GM23338 (cell line): ENCODE results near the gene ROPN1L. TPM values are rescaled to one million over a fixed set of nuclear protein-coding genes. Genes with fewer than 3 reads are reported as not detected.

Experiments used
- ATAC-seq: fragments of 200-7000 bp; cut with Tn5 transposase; 3 replicates; pipeline ENCODE4 v1.9.1; 2020
- DNase-seq: peaks from one replicate; pipeline ENCODE4 v3.0.0-alpha.2; 2015; ENCODE audit warnings: low spot score
- H2AFZ ChIP-seq: fragments of 200-600 bp; sonication (generic); 2 replicates; pipeline ENCODE4 v1.8.0; 2016; ENCODE audit warnings: antibody characterized with exemption, mild to moderate bottlenecking, moderate library complexity
- H3F3A ChIP-seq: fragments of 200-600 bp; sonication (generic); replicated peaks from 2 replicates; pipeline ENCODE4 v1.8.0; 2017; ENCODE audit warnings: antibody characterized with exemption, mixed run types, low read depth
- H3K27ac ChIP-seq: fragments of 200-600 bp; sonication (generic); 2 replicates; pipeline ENCODE4 v1.6.1; 2016; ENCODE audit warnings: low read depth
- H3K27me3 ChIP-seq: fragments of 200-600 bp; sonication (generic); 2 replicates; pipeline ENCODE4 v1.8.0; 2016; ENCODE audit warnings: mild to moderate bottlenecking, mixed run types, moderate library complexity; ENCODE audit not compliant: insufficient read depth
- H3K36me3 ChIP-seq: fragments of 200-600 bp; sonication (generic); 2 replicates; pipeline ENCODE4 v1.8.0; 2016; ENCODE audit warnings: mild to moderate bottlenecking; ENCODE audit not compliant: insufficient read depth
- H3K4me1 ChIP-seq: fragments of 200-600 bp; sonication (generic); 2 replicates; pipeline ENCODE4 v1.8.0; 2016; ENCODE audit warnings: mild to moderate bottlenecking, moderate library complexity; ENCODE audit not compliant: insufficient read depth
- H3K4me2 ChIP-seq: fragments of 200-600 bp; sonication (generic); 2 replicates; pipeline ENCODE4 v1.7.1; 2017; ENCODE audit warnings: mixed run types
- H3K4me3 ChIP-seq: fragments of 200-600 bp; sonication (generic); 2 replicates; pipeline ENCODE4 v1.6.1; 2016; ENCODE audit warnings: mixed run types
- H3K79me2 ChIP-seq: fragments of 200-600 bp; sonication (generic); replicated peaks from 2 replicates; pipeline ENCODE4 v1.8.0; 2017; ENCODE audit warnings: mild to moderate bottlenecking; ENCODE audit not compliant: insufficient read depth
- H3K9me2 ChIP-seq: fragments of 200-600 bp; sonication (generic); 2 replicates; pipeline ENCODE4 v1.8.0; 2017; ENCODE audit not compliant: insufficient read depth
- H4K20me1 ChIP-seq: fragments of 200-600 bp; sonication (generic); replicated peaks from 2 replicates; pipeline ENCODE4 v1.8.0; 2017; ENCODE audit warnings: mild to moderate bottlenecking; ENCODE audit not compliant: insufficient read depth
- H3K27ac Mint-ChIP-seq: 2 replicates; pipeline ENCODE4 v1.8.0; 2020; ENCODE audit warnings: inconsistent platforms, mild to moderate bottlenecking, moderate library complexity, mixed read lengths
- H3K27me3 Mint-ChIP-seq: 3 replicates; pipeline ENCODE4 v1.8.0; 2022; ENCODE audit warnings: low read depth, mild to moderate bottlenecking, moderate library complexity, mixed read lengths, inconsistent platforms; ENCODE audit not compliant: insufficient read depth, poor library complexity
- H3K36me3 Mint-ChIP-seq: 3 replicates; pipeline ENCODE4 v1.8.0; 2021; ENCODE audit warnings: low read depth, mild to moderate bottlenecking, inconsistent platforms, moderate library complexity, mixed read lengths
- H3K4me1 Mint-ChIP-seq: 3 replicates; pipeline ENCODE4 v1.8.0; 2020; ENCODE audit warnings: mild to moderate bottlenecking, inconsistent platforms, mixed read lengths
- H3K4me3 Mint-ChIP-seq: 3 replicates; pipeline ENCODE4 v1.8.0; 2021; ENCODE audit warnings: moderate library complexity, mild to moderate bottlenecking, inconsistent platforms, mixed read lengths
- H3K9me3 Mint-ChIP-seq: 3 replicates; pipeline ENCODE4 v1.8.0; 2020; ENCODE audit warnings: moderate library complexity, mild to moderate bottlenecking, inconsistent platforms, mixed read lengths
- CREB1 ChIP-seq: fragments of 250-450 bp; sonication (Bioruptor Pico); IDR thresholded peaks from 2 replicates; pipeline ENCODE4 v1.5.0; 2020; ENCODE audit warnings: low read depth, mild to moderate bottlenecking, moderate library complexity
- EZH2 ChIP-seq: fragments of 200-600 bp; sonication (generic); IDR thresholded peaks from one replicate; pipeline ENCODE4 v1.8.0; 2017; ENCODE audit warnings: antibody characterized with exemption, mild to moderate bottlenecking, low read depth; ENCODE audit not compliant: unreplicated experiment
- EZH2phosphoT487 ChIP-seq: fragments of 200-600 bp; sonication (generic); IDR thresholded peaks from one replicate; pipeline ENCODE4 v1.8.1; 2018; ENCODE audit warnings: antibody characterized with exemption; ENCODE audit not compliant: unreplicated experiment
- JUNB ChIP-seq: IDR thresholded peaks from one replicate; pipeline ENCODE4 v1.6.1; 2016; ENCODE audit warnings: antibody characterized with exemption; ENCODE audit not compliant: unreplicated experiment
- NANOG ChIP-seq: IDR thresholded peaks from 2 replicates; pipeline ENCODE4 v1.6.1; 2016; ENCODE audit warnings: antibody characterized with exemption, borderline replicate concordance
- POLR2AphosphoS5 ChIP-seq: IDR thresholded peaks from 2 replicates; pipeline ENCODE4 v1.6.1; 2016; ENCODE audit warnings: antibody characterized with exemption, low read depth
- REST ChIP-seq: IDR thresholded peaks from one replicate; pipeline ENCODE4 v1.6.1; 2018; ENCODE audit warnings: antibody characterized with exemption; ENCODE audit not compliant: unreplicated experiment
- ZNF114 ChIP-seq: fragments of 250-450 bp; sonication (Bioruptor Pico); IDR thresholded peaks from 2 replicates; pipeline ENCODE4 v1.5.0; 2020; ENCODE audit warnings: mild to moderate bottlenecking, moderate library complexity
- ZNF331 ChIP-seq: fragments of 250-450 bp; sonication (Bioruptor Pico); IDR thresholded peaks from 2 replicates; pipeline ENCODE4 v1.5.0; 2020; ENCODE audit warnings: low read depth, mild to moderate bottlenecking, moderate library complexity
- ZNF462 ChIP-seq: fragments of 250-450 bp; sonication (Bioruptor Pico); IDR thresholded peaks from 2 replicates; pipeline ENCODE4 v1.5.0; 2020; ENCODE audit warnings: mild to moderate bottlenecking, moderate library complexity
- polyA plus RNA-seq: library from polyadenylated mRNA; unstranded; fragments of >200 nt; fragmentation: Nextera tagmentation; extraction: Ambion mirVana; gene quantifications from 2 replicates; pipeline ENCODE4 v1.2.1, GENCODE V29; 2016
- total RNA-seq: library from RNA; depleted of rRNA; stranded (reverse); fragments of >200 nt; shearing (Covaris generic); gene quantifications from 2 replicates; pipeline ENCODE4 v1.2.3, GENCODE V29; 2014
- TF ChIP-seq, protein P1 (sequence below), 2 experiments: fragments of 200-600 bp in 1 of 2; sonication (generic) in 1 of 2; conservative IDR thresholded peaks; 2 replicates each; pipeline versions ENCODE4 v1.5.1 to v1.6.1; 2016 to 2017; ENCODE audit warnings: antibody characterized with exemption in 2 of 2, low read depth in 2 of 2, mild to moderate bottlenecking in 2 of 2, moderate library complexity in 1 of 2
- TF ChIP-seq, protein P2 (sequence below): IDR thresholded peaks from 2 replicates; pipeline ENCODE4 v1.6.1; 2016; ENCODE audit warnings: antibody characterized with exemption

ROPN1L gene
- total and polyA plus RNA-seq, 2 experiments from 2014 or later: 0.57 TPM; not detected in 1

- H4K20me1 ChIP-seq: no peaks in the 10 kb centered on the region
- Mint-ChIP-seq H3K9me3 (no peaks in the 10 kb centered on the region), H3K27ac (no peak overlapping the region)
Measured at GRCh38 chr5:10451137-10451824, 9.6 kb downstream of the ROPN1L start.

More at GRCh38 chr5:10451137-10451824, 9.6 kb downstream of the ROPN1L start:
- Histone ChIP-seq H3K4me3 (no peak overlapping the region), H3K36me3 (no peaks in the 10 kb centered on the region), H3K79me2 (no peaks in the 10 kb centered on the region), H3F3A (0 out of 2 replicates have a peak, but pooled peaks cover 2% of the 10 kb centered on the region), H3K9me2 (no peaks in the 10 kb centered on the region), H3K4me1 (peaks cover 7% of the 10 kb centered on the region; the same call in 1 of the 2 replicates), H2AFZ (no peak overlapping the region), H3K27me3 (no peaks in the 10 kb centered on the region), H3K4me2 (no peak overlapping the region), H3K27ac (no peak overlapping the region)
- ATAC-seq (no peak), DNase-seq (no peak)
- Mint-ChIP-seq H3K36me3 (no peaks in the 10 kb centered on the region), H3K27me3 (peaks cover 13% of the 10 kb centered on the region), H3K4me3 (no peak overlapping the region), H3K4me1 (peaks cover 40% of the 10 kb centered on the region)
- TF ChIP-seq REST: no peak
- TF ChIP-seq JUNB: no peak
- TF ChIP-seq NANOG: no peak
- TF ChIP-seq EZH2phosphoT487: no peak
- no peak for TF ChIP-seq POLR2AphosphoS5
- TF ChIP-seq, protein P1, sequence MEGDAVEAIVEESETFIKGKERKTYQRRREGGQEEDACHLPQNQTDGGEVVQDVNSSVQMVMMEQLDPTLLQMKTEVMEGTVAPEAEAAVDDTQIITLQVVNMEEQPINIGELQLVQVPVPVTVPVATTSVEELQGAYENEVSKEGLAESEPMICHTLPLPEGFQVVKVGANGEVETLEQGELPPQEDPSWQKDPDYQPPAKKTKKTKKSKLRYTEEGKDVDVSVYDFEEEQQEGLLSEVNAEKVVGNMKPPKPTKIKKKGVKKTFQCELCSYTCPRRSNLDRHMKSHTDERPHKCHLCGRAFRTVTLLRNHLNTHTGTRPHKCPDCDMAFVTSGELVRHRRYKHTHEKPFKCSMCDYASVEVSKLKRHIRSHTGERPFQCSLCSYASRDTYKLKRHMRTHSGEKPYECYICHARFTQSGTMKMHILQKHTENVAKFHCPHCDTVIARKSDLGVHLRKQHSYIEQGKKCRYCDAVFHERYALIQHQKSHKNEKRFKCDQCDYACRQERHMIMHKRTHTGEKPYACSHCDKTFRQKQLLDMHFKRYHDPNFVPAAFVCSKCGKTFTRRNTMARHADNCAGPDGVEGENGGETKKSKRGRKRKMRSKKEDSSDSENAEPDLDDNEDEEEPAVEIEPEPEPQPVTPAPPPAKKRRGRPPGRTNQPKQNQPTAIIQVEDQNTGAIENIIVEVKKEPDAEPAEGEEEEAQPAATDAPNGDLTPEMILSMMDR (conservative IDR thresholded peaks at IDR 0.05; ENCODE audit: low read depth in 2 of 2): no peak
- TF ChIP-seq CREB1: no peak
- TF ChIP-seq ZNF114 (CRISPR knock-in tag): no peak
- TF ChIP-seq, protein P2, sequence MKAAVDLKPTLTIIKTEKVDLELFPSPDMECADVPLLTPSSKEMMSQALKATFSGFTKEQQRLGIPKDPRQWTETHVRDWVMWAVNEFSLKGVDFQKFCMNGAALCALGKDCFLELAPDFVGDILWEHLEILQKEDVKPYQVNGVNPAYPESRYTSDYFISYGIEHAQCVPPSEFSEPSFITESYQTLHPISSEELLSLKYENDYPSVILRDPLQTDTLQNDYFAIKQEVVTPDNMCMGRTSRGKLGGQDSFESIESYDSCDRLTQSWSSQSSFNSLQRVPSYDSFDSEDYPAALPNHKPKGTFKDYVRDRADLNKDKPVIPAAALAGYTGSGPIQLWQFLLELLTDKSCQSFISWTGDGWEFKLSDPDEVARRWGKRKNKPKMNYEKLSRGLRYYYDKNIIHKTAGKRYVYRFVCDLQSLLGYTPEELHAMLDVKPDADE: no peak
- TF ChIP-seq ZNF331 (CRISPR knock-in tag): no peak
- TF ChIP-seq ZNF462 (CRISPR knock-in tag): no peak
- TF ChIP-seq EZH2: no peak
